Endothelial cell of hepatic sinusoid (primary cell): Measurements from ENCODE around the gene FAM43B.
"Not testable (repeated sequence)": the region's sequence is repeated elsewhere in the genome, so short reads cannot be mapped to it uniquely, and the experiment has no call there.

ENCODE experiments used
- in situ Hi-C: cut with HindIII; loops from 2 replicates; pipeline ENCODE4 v1.10.0; 2017; ENCODE audit warnings: low sequenced_read_pairs

FAM43B gene, protein sequence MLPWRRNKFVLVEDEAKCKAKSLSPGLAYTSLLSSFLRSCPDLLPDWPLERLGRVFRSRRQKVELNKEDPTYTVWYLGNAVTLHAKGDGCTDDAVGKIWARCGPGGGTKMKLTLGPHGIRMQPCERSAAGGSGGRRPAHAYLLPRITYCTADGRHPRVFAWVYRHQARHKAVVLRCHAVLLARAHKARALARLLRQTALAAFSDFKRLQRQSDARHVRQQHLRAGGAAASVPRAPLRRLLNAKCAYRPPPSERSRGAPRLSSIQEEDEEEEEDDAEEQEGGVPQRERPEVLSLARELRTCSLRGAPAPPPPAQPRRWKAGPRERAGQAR

DNA sequence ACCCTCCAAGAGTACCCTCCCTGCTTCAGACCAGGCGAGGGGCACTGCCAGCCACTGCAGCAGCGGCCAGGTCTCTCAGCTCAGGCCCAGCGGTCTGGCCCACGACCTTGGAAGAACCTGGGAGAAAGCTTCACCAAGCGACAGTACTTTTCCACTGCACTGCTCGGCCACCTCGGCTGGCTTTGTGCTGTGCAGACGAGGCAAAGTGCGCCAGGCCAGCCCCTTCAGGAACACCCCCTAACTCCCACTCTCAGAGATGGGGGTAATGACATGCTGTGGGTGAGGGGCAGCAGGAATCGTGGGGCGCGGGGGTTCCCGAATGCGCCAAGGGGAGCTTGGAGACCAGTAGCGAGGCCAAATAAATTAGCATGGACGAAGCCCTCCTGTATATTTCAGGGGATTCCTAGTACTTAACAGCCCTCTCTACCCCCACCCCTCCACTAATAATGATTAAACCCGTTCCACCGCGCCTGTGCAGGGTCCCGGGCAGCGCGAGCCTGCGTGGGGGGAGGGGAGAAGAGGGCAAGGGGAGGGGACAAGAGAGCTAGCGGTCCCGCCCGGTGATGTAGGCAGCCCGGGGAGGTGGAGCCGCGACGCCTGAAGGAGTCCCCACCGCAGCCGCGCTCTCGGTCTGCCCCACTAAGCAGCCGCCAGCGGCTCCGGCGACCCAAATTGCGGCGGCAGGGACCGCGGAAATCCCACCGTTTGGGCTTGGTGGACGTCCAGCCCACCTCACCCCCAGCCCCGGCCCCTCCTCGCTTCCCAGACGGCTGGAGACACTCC, at the start of gene FAM43B:
TSS of gene FAM43B (plus strand) at position 629 of the 783 bp plus-strand sequence. CDS start 401 bp downstream, outside the sequence.
- in situ Hi-C loops = no loop called here

DNA sequence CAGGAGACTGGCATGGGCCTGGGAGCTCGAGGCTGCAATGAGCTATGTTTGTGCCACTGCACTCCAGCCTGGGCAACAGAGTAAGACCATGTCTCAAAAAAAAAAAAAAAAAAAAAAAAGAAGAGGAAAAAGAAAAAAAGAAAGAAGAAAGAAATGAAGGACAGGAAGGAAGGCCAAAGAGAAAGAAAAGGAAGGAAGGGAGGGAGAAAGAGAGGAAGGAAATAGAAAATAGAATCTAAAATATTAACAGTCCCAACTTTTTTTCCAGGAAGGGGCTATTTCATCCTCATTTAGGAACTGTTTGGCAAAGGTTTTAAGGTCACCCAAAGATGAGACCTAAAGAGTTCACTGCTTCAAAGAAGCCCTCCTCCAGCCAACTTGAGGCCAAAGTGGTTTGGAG, 46.9 kb upstream of the FAM43B start:
- in situ Hi-C loops = no loop called here

DNA sequence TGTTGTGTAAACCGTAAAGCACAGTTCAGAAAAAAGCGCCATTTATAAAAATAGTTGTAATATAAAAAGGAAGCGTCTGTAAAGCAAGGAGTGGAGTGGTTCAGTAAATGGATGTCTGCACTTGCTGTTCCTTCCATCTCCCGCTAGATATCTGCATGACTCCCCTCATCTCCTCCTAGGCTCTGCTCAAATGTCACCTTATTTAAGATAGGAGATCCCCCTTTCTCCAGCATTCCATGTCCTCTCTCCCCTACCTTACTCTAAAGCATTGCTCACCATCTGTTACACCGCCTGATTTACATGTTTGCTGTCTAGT, 45.2 kb upstream of the FAM43B start:
- in situ Hi-C loops = no loop called here

DNA sequence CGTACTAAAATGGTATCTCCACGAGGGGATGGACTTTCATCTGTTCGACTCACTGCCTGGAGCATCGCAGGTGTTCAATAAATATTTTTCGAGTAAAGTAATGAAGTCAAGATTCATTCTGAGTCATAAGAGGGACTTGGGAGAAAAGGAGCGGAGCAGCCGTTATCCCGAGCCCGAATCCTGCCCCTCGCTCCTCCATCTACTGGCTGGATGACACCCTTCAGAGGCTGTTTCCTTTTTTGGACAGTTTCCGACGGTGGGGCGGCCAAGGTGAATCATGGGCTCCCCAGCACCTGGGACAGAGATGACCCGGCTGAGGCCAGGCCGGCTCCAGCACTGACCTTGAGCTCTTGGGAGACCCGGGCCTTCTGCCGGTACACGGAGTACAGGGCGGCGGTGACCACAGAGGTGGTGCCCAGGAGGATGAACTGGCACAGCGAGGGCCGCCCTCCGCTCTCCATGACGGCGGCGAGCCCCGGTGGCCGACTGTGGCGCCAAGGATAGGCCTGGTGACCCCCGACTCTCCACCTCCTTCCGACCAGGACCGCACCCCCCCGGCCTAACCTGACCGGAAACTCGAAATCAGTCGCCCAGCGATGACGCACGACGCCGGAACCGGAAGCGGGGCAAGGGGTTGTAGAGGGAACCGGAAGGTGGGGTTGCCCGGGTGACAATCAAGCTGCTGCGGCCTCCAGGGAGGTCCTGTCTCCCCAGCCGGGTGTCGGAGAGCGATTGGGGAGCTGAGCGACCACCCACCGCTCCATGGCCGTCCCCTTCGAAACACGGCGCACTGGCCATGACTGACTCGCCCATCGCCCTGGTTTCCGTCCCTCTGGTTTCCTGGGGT, 44.6 kb upstream of the FAM43B start, which contains the start of gene MUL1:
TSS of gene MUL1 (minus strand) at position 588 of the 847 bp plus-strand sequence. CDS start at position 461, 127 bp downstream.
- in situ Hi-C loops = no loop called here

DNA sequence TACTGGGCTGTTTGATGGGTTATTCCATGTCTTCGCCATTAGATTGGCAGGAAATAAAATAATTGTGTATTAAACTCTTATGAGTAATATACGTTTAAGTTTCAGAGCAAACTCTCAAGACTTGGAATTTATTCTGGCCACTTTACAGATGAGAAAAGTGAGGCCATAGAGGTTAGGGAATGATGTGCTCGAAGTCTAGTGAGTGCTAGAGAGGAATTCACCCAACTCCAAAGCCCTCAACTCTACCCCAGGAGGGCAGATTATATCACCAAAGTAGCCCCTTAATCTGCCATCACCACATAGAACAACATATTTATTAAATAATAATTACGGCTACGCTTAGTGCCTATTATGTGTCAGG, 44.0 kb upstream of the FAM43B start:
- in situ Hi-C loops = no loop called here

DNA sequence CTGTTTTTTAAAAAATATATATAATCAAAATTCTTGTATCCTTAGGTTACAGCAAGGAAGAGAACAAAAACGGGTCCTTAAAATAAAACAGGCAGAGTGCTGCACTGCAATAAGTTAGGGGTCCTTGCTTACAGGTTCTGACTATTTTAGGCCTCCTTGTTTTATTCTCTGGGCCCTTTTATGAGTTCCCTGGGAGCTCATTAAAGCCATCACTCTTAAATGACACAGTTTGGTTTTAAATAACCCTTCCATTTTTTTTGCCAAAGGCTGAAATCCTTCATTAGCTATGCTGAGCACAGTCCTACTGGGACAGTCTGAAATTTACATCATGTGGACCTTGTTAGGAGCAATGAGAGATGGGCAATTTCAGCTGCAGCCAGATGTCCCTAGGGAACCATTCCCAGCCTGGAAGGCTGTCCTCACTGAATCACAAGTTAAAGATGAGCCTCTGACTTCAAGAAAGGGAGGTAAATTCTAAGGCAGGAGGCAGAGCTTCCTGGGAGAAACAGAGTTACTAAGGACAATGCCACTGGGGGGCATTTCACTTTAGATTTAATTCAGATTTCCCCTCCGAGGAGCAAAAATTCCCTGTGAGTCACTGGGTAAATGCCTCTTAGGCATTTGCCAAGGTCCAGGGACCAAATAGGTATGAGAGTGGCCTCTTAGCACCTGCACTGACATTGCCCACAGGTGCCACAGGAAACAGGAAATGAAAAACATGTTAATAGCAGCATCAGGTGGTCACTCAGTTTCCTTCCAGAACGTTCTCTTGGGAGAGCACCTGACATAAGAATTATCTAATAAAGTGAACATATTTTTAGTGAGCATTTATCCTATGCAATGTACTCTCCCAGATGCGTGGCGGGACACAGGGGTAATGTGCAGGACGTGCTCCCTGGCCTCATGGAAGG, 40.6 kb upstream of the FAM43B start:
- in situ Hi-C loops = no loop called here

DNA sequence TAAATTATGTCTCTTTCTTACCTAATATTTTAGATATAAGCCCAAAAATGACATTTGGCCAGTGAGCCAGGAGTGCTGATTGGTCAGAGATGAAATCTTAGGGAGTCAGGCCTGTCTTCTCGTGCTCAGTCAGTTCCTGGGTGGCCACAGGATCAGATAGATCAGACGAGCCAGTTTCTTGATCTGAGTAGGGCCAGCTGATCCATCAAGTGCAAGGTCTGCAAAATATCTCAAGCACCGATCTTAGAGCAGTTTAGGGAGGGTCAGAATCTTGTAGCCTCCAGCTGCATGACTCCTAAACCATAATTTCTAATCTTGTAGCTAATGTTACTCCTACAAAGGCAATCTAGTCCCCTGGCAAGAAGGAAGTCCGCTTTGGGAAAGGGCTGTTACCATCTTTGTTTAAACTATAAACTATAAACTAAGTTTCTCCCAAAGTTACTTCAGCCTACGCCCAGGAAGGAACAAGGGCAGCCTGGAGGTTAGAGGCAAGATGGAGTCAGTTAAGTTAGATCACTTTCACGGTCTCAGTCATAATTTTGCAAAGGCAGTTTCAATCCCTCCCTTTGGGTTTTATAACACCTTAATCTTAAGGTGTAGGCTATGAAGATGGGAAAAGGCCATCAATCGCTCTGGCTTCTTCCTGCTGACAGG, 32.6 kb upstream of the FAM43B start:
- in situ Hi-C loops = not testable (repeated sequence)

DNA sequence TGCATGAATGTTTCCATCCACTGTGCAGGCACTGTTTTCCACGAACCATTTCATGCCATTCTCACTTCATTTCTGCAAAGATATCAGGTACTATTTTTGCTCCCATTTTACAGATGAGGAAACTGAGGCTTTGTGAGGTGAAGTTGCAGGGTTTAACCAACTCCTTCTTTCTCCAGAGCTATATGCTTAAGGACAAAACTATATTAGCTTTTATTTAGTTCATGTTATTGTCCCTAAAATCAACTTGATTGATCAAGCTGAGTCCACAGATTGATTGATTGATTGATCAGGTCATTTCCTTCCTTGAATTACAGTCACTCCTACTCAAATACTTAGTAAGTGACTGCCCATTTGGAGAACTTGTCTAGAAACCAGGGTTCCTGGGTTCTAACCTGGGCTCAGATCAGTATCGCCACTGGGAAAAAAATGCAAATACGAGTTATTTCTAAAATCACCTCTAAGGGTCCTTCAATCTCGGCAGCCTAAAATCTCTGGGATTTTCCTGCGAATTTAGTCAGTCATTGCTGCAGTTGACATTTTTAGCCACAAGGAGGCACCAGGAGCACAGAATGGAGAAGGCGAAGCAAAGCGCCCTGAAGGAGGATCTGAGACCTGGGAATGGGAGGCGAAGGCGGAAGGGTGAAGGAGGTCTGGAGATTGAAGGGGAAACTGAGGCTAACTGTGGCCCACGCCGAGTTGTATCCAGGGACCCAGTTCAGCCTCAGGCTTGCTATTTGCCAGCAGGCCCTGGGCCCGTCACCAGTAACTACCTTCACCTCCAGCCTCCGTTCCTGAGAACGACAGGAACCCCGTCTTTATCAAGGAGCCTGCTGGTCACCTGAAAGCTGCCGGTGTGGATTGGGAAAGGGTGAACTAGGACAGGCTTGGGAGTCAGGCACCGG, 30.2 kb upstream of the FAM43B start:
- in situ Hi-C loops = no loop called here

DNA sequence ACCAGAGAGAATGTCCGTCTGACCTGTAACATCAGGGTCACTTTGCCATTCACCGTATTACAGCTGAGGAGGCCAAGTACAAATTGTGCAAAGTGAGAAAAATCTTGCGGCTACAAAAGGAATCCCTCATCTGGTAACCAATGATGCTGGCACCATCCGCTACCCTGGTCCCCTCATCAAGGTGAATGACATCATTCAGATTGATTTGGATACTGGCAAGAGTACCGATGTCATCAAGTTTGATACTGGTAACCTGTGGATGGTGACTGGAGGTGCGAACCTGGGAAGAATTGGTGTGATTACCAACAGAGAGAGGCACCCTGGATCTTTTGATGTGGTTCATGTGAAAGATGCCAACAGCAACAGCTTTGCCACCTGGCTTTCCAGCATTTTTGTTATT, 26.1 kb upstream of the FAM43B start:
- in situ Hi-C loops = no loop called here

DNA sequence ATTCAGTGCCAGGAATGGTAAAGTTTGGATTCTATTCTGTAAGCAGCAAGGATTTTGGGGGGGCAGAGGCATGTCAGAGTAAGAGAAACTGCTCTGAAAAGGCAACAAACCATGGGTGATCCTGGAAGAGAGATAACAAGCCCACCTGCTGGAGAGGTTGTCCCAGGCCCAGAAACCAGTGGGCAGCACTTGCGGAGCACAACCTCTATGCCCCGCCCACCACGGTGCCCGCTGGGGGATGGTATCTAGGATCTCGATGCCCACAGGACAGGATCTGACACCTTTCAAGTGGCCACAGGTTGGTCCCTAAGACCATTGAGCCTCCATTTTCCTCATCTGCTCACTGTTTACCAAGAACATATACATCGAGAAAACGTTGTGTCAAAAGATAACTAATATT, 24.2 kb upstream of the FAM43B start:
- in situ Hi-C loops = no loop called here

DNA sequence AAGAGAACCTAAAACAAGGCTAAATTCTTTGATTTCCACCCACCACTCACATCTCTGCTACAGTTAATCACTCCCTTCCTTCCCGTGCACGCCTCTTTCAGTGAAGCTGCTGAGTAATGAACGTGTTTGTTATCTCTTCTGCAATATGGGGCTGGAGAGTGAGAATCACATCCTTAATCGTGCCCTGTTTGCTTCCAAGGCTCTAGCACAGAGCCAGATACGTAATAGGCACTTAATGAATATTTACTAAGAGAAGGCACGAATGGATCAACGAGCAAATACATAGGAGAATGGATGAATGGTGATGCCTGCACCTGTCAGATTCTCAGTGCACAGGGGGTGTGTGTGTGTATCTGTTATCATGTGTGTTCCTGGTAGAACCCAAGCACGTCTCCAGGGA, 22.1 kb upstream of the FAM43B start:
- in situ Hi-C loops = no loop called here

DNA sequence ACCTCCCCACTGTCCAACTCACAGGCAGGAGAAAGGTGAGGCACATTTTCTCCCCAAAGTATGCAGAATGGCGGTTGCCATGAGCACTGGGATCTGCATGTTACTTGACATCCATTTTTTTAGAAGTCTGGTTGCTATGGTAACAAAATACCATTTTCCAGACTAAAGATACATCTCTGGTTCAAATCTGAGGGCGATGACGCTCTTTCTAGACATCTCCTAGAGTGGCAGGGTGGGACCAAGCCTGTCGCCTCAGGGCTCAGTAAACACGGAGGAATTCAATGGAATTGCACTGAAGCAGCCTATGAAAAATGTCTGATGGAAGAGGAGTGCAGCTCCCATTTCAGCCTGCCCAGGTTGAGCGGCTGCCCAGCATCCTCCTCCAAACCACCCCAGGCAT, 21.5 kb upstream of the FAM43B start:
- in situ Hi-C loops = no loop called here

DNA sequence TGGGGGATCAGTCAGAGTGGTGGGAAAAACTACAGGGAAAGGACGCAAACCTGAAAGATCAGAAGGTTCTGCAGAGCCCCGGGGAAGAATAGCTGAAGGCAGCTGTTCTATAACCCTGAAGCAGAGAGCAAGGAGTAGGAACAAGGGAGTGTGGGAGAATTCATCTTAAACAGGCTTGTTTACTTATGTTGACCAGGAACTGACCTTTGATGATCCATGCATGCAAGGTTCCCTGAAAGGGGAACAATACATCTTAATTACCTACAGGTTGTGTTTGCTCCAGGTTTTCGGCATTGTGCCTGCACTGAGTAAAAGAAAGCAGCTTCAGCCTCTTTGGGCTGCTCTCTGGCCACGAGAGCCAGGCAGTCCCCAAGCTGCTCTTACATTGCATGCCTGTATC, 18.7 kb upstream of the FAM43B start:
- in situ Hi-C loops = no loop called here

DNA sequence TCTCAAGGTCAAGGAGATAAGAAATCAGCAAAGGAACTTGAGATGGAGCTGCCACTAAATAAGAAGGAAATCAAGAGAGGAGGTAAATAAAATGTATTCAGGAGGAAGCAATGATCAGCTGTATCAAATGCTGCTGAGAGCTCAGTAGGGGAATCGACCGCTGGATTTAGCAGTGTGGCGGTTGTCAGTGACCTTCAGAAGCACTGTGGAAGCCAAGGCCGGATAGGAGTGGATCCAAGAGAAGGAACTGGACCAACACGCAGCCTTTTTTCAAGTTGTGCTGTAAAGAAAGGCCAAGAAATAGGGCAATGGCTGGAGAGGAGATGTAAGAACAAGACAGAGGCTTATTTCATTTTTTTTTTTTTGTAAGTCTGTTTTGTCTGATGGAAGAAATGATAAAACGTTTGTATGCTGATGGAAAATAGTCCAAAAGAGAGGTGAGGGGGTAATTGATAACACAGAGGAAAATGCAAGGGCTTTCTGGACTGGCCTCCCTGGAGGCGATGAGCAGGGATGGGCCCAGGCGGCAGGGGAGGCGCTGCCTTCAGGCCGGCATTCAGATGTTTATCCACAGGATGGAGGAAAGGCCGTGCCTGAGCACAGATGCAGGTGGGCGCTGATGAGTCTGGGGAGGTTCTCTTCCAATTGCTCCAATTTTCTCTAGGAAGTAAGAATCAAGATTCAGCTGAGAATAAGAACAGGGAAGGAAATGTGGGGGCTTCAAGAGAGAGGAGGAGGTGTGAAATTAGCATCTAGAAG, 17.5 kb upstream of the FAM43B start:
- in situ Hi-C loops = no loop called here

DNA sequence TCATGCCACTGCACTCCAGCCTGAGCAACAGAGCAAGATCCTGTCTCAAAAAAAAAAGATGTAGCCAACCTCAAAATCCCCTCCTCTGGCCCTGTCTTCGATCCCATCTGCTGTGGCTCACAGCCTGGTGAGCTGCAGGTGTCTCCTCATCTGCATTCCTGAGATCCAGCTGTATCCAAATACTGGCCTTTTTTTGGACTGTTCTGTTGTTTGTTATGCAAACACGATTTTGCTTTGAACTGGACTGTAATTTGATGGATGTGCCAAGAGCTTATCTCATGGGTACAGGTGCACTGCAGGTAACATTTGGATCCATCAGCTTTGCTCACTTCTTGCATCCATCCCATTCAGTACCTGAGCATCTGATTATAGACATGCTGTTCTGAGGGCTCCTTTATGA, 14.1 kb upstream of the FAM43B start:
- in situ Hi-C loops = no loop called here

DNA sequence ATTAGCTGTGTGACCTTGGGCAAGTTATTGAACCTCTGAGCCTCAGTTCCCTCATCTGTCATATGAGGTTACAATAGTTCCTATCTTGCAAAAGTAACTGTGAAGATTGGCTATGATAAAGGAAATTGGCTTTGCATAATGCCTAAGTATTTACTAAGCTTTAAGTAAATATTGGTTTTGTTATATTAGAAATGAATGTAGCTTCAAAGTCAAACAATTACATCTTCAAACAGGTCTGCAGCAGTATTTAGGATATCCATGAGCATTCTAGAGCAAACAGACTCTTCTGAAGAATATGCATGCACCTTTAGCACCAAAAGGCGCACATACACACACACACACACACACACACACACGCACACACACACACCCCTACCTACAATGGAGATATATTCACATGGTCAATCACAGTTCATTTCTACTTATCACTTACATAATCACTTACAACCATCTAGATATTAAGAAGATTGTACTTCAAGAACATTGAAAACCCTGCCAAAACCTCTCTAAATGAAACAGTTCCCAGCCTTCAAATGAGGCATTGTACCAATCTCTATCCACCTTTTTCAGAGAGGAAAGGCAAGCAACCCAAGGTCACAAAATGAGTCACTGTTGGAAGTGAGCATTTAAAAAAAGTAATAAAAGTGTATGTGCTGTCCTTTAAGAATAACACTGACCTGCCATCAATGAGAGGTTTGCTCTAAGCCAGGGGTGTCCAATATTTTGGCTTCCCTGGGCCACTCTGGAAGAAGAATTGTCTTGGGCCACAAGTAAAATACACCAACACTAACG, 13.4 kb upstream of the FAM43B start:
- in situ Hi-C loops = no loop called here

DNA sequence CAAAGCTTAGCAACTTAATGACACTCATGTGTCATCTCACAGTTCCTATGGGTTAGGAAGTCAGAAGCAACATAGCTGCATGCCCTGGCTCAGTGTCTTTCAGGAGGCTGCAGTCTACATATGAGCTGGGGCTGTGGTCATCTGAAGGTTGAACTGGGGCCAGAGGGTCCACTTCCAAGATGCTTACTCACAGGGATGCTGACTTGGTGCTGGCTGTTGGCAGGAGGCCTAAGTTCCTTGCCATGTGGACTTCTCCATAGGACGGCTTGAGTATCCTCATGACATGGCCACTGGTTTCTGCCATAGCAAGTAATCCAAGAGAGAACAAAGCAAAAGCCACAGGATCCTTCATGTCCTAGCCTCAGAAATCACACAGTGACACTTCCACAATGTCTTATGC, 12.1 kb upstream of the FAM43B start:
- in situ Hi-C loops = no loop called here

DNA sequence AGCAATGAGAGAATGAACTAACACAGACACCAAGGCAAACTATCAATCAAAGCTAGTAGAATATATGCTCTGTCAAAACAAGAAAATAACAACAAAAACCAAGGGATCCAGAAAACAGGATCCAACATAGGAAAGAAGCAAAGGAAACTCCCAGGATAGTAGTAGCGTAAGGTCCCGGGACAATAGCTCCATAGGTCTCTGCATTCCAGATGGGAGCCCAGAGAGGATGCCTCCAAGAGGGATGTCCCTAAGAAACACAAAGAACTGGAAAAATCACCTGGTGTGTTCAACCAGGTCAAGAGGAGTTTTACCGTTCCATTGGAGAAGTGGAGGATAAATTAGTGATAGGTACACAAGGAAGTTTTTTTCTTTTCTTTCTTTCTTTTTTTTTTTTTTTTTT, 5.7 kb upstream of the FAM43B start:
- in situ Hi-C loops = no loop called here
